HCT116 (cell line): ENCODE data around the gene GIT2. TPM values are rescaled to one million over a fixed set of nuclear protein-coding genes. Genes with fewer than 3 reads are reported as not detected.

Experiments
- ATAC-seq: fragments of 200-7000 bp; cut with Tn5 transposase; 2 replicates; pipeline ENCODE4 v1.9.1; 2020; ENCODE audit warnings: mild to moderate bottlenecking, moderate library complexity
- BruUV-seq: library from RNA; stranded (reverse); fragments of 400-500 nt; replicated peaks from 2 replicates; lab custom pipeline; 2021; lab: Mats Ljungman, UMichigan
- CTCF ChIA-PET: fragments of 300-600 bp; sonication (Branson Sonifier 250); formaldehyde crosslinking; loops from one replicate; lab custom pipeline; 2021; ENCODE audit warnings: antibody characterized with exemption; lab: Charles Lee
- POLR2A ChIA-PET: fragments of 300-600, 350-600 bp; sonication (Branson Sonifier 250); formaldehyde crosslinking; loops from one replicate; lab custom pipeline; 2021; ENCODE audit warnings: antibody characterized with exemption; lab: Charles Lee
- RAD21 ChIA-PET, 2 experiments: fragments of 300-600 bp; sonication (Branson Sonifier 250); formaldehyde crosslinking; loops; one replicate each; lab custom pipeline; 2023; ENCODE audit warnings: low total read pairs in 2 of 2; ENCODE audit not compliant: uncharacterized antibody in 2 of 2, unreplicated experiment in 2 of 2, low non-redundant PET in 1 of 2; lab: Charles Lee
- DNase-seq: peaks from one replicate; pipeline ENCODE4 v3.0.0-alpha.2; 2010; ENCODE audit warnings: low read depth, low spot score
- H2AFZ ChIP-seq: fragments of 200-600 bp; shearing (Covaris generic), sonication (generic); 2 replicates; pipeline ENCODE4 v1.6.1; 2017; ENCODE audit warnings: low read depth, mixed run types, mixed read lengths, antibody characterized with exemption, low read length; ENCODE audit not compliant: poor library complexity, severe bottlenecking
- H3K27ac ChIP-seq: 2 replicates; pipeline ENCODE4 v1.5.1; 2012; ENCODE audit warnings: low read depth, low read length
- H3K27me3 ChIP-seq: fragments of 200-600 bp; sonication (generic); 2 replicates; pipeline ENCODE4 v1.6.1; 2016; ENCODE audit warnings: mixed run types, low read length, mixed read lengths; ENCODE audit not compliant: insufficient read depth
- H3K36me3 ChIP-seq, 2 experiments: fragments of 200-500 bp in 1 of 2; fragments of 200-600 bp in 1 of 2; sonication (Bioruptor generic) in 1 of 2; sonication (generic) in 1 of 2; 2 replicates each; pipeline versions ENCODE4 v1.5.1 to v1.6.1; 2014 to 2016; ENCODE audit warnings: low read length in 2 of 2, inconsistent platforms in 1 of 2, mixed read lengths in 1 of 2, mixed run types in 1 of 2; ENCODE audit not compliant: insufficient read depth in 2 of 2, control insufficient read depth in 1 of 2
- H3K4me1 ChIP-seq, 2 experiments: fragments of 200-600 bp in 1 of 2; sonication (generic) in 1 of 2; 2 replicates each; pipeline versions ENCODE4 v1.5.1 to v1.6.1; 2012 to 2017; ENCODE audit warnings: low read length in 2 of 2, inconsistent platforms in 1 of 2, mild to moderate bottlenecking in 1 of 2, mixed read lengths in 1 of 2, mixed run types in 1 of 2, moderate library complexity in 1 of 2; ENCODE audit not compliant: insufficient read depth in 2 of 2, control insufficient read depth in 1 of 2
- H3K4me2 ChIP-seq: fragments of 200-600 bp; sonication (generic); 2 replicates; pipeline ENCODE4 v1.6.1; 2017; ENCODE audit warnings: mixed run types, low read length, mixed read lengths
- H3K4me3 ChIP-seq, 2 experiments: fragments of 200-600 bp in 1 of 2; sonication (generic) in 1 of 2; replicated peaks in 1 of 2; 2 replicates each; pipeline ENCODE4 v1.5.1; 2011 to 2016; ENCODE audit warnings: low read length in 2 of 2, control low read depth in 1 of 2, low read depth in 1 of 2, mild to moderate bottlenecking in 1 of 2, mixed read lengths in 1 of 2, mixed run types in 1 of 2
- H3K79me2 ChIP-seq: fragments of 200-600 bp; sonication (generic); 2 replicates; pipeline ENCODE4 v1.6.1; 2017; ENCODE audit warnings: mild to moderate bottlenecking, mixed run types, low read length, moderate library complexity, mixed read lengths; ENCODE audit not compliant: insufficient read depth
- H3K9ac ChIP-seq: fragments of 200-600 bp; sonication (generic); 2 replicates; pipeline ENCODE4 v1.6.1; 2016; ENCODE audit warnings: low read length, mixed read lengths
- H3K9me2 ChIP-seq: fragments of 200-600 bp; sonication (generic), shearing (Covaris generic); 2 replicates; pipeline ENCODE4 v1.6.1; 2017; ENCODE audit warnings: mixed run types, mild to moderate bottlenecking, moderate library complexity; ENCODE audit not compliant: insufficient read depth
- H3K9me3 ChIP-seq, 2 experiments: fragments of 200-500 bp in 1 of 2; fragments of 200-600 bp in 1 of 2; sonication (Bioruptor generic) in 1 of 2; sonication (generic) in 1 of 2; 2 replicates each; pipeline ENCODE4 v1.6.1; 2014 to 2017; ENCODE audit warnings: low read length in 2 of 2, mixed read lengths in 2 of 2, inconsistent platforms in 1 of 2, low read depth in 1 of 2, mild to moderate bottlenecking in 1 of 2, mixed run types in 1 of 2, moderate library complexity in 1 of 2; ENCODE audit not compliant: control insufficient read depth in 1 of 2, insufficient read depth in 1 of 2
- H4K20me1 ChIP-seq: fragments of 200-600 bp; sonication (generic), shearing (Covaris generic); 2 replicates; pipeline ENCODE4 v1.6.1; 2017; ENCODE audit warnings: mixed run types, mild to moderate bottlenecking, moderate library complexity; ENCODE audit not compliant: insufficient read depth
- ATF3 ChIP-seq: IDR thresholded peaks from 2 replicates; pipeline ENCODE4 v1.6.1; 2012
- CEBPB ChIP-seq: IDR thresholded peaks from 2 replicates; pipeline ENCODE4 v1.6.1; 2012; ENCODE audit warnings: low read depth
- EGR1 ChIP-seq: IDR thresholded peaks from 2 replicates; pipeline ENCODE4 v1.6.1; 2012; ENCODE audit warnings: low read depth
- ELF1 ChIP-seq: IDR thresholded peaks from 2 replicates; pipeline ENCODE4 v1.6.1; 2012; ENCODE audit warnings: low read depth, borderline replicate concordance
- EZH2 ChIP-seq: fragments of 200-600 bp; sonication (generic); IDR thresholded peaks from 2 replicates; pipeline ENCODE4 v1.6.1; 2017; ENCODE audit warnings: antibody characterized with exemption, mixed run types
- EZH2phosphoT487 ChIP-seq: fragments of 200-600 bp; IDR thresholded peaks from 2 replicates; pipeline ENCODE4 v1.6.1; 2018; ENCODE audit warnings: antibody characterized with exemption, borderline replicate concordance
- MAX ChIP-seq: IDR thresholded peaks from 2 replicates; pipeline ENCODE4 v1.6.1; 2012
- POLR2A ChIP-seq: IDR thresholded peaks from 2 replicates; pipeline ENCODE4 v1.7.0; 2011; ENCODE audit warnings: borderline replicate concordance; ENCODE audit not compliant: insufficient read depth, insufficient read length; ENCODE audit errors: extremely low read depth
- RAD21 ChIP-seq: IDR thresholded peaks from 2 replicates; pipeline ENCODE4 v1.6.1; 2012; ENCODE audit warnings: low read depth, mild to moderate bottlenecking
- SP1 ChIP-seq: IDR thresholded peaks from 2 replicates; pipeline ENCODE4 v1.6.1; 2012; ENCODE audit warnings: low read depth
- TCF7L2 ChIP-seq: IDR thresholded peaks from 2 replicates; pipeline ENCODE4 v1.7.0; 2011; ENCODE audit warnings: borderline replicate concordance, inconsistent platforms; ENCODE audit not compliant: insufficient read depth, insufficient read length; ENCODE audit errors: extremely low read depth
- YY1 ChIP-seq: IDR thresholded peaks from 2 replicates; pipeline ENCODE4 v1.6.1; 2011; ENCODE audit warnings: low read length, low read depth, moderate library complexity, mild to moderate bottlenecking; ENCODE audit not compliant: insufficient replicate concordance; ENCODE audit errors: extremely low read depth
- ZBTB33 ChIP-seq: IDR thresholded peaks from 2 replicates; pipeline ENCODE4 v1.6.1; 2011; ENCODE audit warnings: mild to moderate bottlenecking, low read length, moderate library complexity; ENCODE audit not compliant: insufficient replicate concordance; ENCODE audit errors: extremely low read depth
- ZFX ChIP-seq: fragments of 450-650 bp; IDR thresholded peaks from 2 replicates; pipeline ENCODE4 v1.6.1; 2017
- ZNF274 ChIP-seq: fragments of 200-500 bp; sonication (Bioruptor generic); IDR thresholded peaks from 2 replicates; pipeline ENCODE4 v1.6.1; 2014; ENCODE audit warnings: mild to moderate bottlenecking, low read depth, low read length, inconsistent platforms
- intact Hi-C: fragments of 100-400 bp; cut with micrococcal nuclease; formaldehyde crosslinking; loops from 2 replicates; pipeline ENCODE4 v1.10.0; 2022
- total RNA-seq: library from RNA; stranded (reverse); gene quantifications from one replicate; pipeline ENCODE4 v1.2.1, GENCODE V29; 2021; ENCODE audit not compliant: unreplicated experiment

The GIT2 gene
- total RNA-seq, 1 experiment from 2014 or later = 21.5 TPM

- TF ChIP-seq ZBTB33 = no peak
- TF ChIP-seq EGR1 = no peak
- no peak for TF ChIP-seq CEBPB
Measured at GRCh38 chr12:109925185-109925840, 70.9 kb downstream of the GIT2 start (continued).

GRCh38 chr12:109923481-109924245 lies 72.5 kb downstream of the GIT2 start:
- no peak overlapping the region for H3K4me3 ChIP-seq
- no peaks in the 10 kb centered on the region for H3K79me2 ChIP-seq
- H2AFZ ChIP-seq = no peak overlapping the region
- no peaks in the 10 kb centered on the region for H3K27me3 ChIP-seq
- ChIA-PET RAD21 (no interaction called here), POLR2A (no interaction called here), CTCF (no interaction called here)
- H3K4me2 ChIP-seq = no peak overlapping the region
- H4K20me1 ChIP-seq = no peaks in the 10 kb centered on the region
- no TSS peak for BruUV-seq
- H3K4me1 ChIP-seq = no peaks in the 10 kb centered on the region
- ATAC-seq (no peak), DNase-seq (no peak)
- H3K27ac ChIP-seq = no peak overlapping the region
- intact Hi-C loops = no loop called here
- H3K9me2 ChIP-seq = no peaks in the 10 kb centered on the region
- no peaks in the 10 kb centered on the region for H3K9me3 ChIP-seq
- H3K36me3 ChIP-seq = peaks cover 0 to 4% of the 10 kb centered on the region in 2 experiments; a peak in 1 of 4 replicates
- no peak overlapping the region for H3K9ac ChIP-seq
- no peak for TF ChIP-seq POLR2A
- TF ChIP-seq EZH2 = no peak
- TF ChIP-seq ATF3 = no peak
- TF ChIP-seq SP1 = no peak
- TF ChIP-seq ZBTB33 = no peak
- no peak for TF ChIP-seq ELF1
- no peak for TF ChIP-seq TCF7L2
- TF ChIP-seq RAD21 = no peak
- TF ChIP-seq YY1 = no peak
- TF ChIP-seq EGR1 = no peak
- no peak for TF ChIP-seq ZNF274
- TF ChIP-seq ZFX = no peak
- TF ChIP-seq EZH2phosphoT487 = no peak
- TF ChIP-seq MAX = no peak
